Posterior vena cava (tissue), 2 donors: Measurements from ENCODE around the gene TTC34. TPM values are rescaled to one million over a fixed set of nuclear protein-coding genes. Genes with fewer than 3 reads are reported as not detected.
"Not testable (repeated sequence)": the region's sequence is repeated elsewhere in the genome, so short reads cannot be mapped to it uniquely, and the experiment has no call there.

Source experiments
- DNase-seq: peaks from one replicate; pipeline ENCODE4 v3.0.0-alpha.2; 2020; ENCODE audit warnings: low spot score
- intact Hi-C, 2 donors: fragments of 100-400 bp; cut with DNase I; formaldehyde crosslinking; loops; one replicate each; pipeline versions ENCODE4 v1.14.1 to v1.14.2; 2022 to 2023
- total RNA-seq, 2 donors: library from RNA; stranded (reverse); fragmentation: NEBNext Ultra II Directional; extraction: Animal tissue kit (Norgen Biotek cat#: 25700); gene quantifications; one replicate each; pipeline ENCODE4 v1.2.1, GENCODE V29; 2021
- donor health status: DM: yes; HTN: yes; CAD: no.
- donor health status: DM: yes; HTN: yes; CAD: no.

Gene TTC34
- total RNA-seq, 2 donors from 2014 or later = 0.24 to 0.46 TPM

- intact Hi-C loops = no loop called here
- peak; percentile 61 for DNase-seq
Observed at GRCh38 chr1:2628191-2628932, 173.1 kb downstream of the TTC34 start.

GRCh38 chr1:2627746-2628145 is 173.7 kb downstream of the TTC34 start:
- intact Hi-C loops = no loop called here

GRCh38 chr1:2625748-2626147 is 175.7 kb downstream of the TTC34 start:
- DNase-seq, intact Hi-C loops: not testable (repeated sequence)

More at GRCh38 chr1:2627746-2628145, 173.7 kb downstream of the TTC34 start:
- DNase-seq = peak; percentile 76

GRCh38 chr1:2625311-2625710 is 176.2 kb downstream of the TTC34 start:
- peak; percentile 67 for DNase-seq
- intact Hi-C loops = no loop called here

- DNase-seq = peak; percentile 44
- intact Hi-C loops = no loop called here
Observed at GRCh38 chr1:2624735-2625300, 176.7 kb downstream of the TTC34 start.

DNA sequence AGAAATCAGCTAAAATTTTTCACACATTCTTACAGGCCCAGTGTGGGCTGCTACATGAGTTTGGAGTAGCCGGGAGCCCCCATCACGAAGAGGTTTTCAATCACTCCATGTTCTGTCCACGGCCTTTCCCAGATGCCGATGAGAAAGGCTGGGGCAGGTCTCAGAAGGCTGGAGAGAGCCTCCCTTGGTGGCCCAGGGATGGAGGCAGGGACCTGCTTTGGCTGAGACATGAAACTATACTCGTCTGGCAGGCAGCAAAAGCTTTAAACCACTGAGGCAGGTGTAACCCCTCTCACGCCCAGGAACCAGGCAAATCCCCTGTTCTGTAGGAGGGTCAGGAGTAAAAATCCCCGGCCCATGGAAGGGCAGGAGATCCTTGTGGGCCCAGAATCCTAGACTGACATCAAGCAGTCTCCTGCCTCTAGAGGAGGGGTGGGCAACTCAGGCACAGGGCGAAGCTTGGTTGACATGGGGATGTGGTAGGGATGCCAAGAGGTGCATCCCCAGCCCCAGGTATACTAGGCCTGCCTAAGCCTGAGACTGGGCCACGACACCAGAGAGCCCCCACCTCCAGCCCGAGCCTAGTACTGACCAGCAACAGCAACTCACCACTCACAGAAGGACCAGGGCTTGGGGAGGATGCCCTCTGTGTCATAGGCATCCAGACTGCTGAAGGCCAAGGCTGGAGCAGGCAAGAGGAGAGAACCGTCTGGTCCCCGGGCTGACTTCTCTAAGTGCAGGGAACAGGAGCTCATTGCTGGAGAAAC is 177.7 kb downstream of the TTC34 start:
- DNase-seq = peak; percentile 58
- intact Hi-C loops = no loop called here

GRCh38 chr1:2617971-2618470 is 183.5 kb downstream of the TTC34 start:
- no peak for DNase-seq
- intact Hi-C loops = no loop called here

DNA sequence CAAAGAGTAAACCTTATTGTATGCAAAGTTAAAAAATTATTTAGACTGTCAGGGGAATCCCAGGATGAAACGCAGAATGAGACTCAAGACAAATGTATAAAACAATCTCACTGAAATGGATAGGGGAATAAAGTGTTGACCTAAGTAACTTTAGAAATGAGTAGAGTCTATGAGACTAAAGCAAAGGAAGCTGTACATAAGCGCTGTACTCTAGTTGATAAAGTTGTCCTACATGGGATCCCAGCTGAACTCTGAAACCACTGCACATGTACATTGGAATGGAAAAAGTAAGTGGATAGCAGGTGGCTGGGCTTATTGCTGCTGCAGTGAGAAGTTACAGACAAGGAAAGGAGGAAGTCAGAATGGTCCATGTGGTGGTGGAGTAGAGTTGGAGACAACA is 187.3 kb downstream of the TTC34 start:
- DNase-seq = no peak
- intact Hi-C loops = no loop called here

DNA sequence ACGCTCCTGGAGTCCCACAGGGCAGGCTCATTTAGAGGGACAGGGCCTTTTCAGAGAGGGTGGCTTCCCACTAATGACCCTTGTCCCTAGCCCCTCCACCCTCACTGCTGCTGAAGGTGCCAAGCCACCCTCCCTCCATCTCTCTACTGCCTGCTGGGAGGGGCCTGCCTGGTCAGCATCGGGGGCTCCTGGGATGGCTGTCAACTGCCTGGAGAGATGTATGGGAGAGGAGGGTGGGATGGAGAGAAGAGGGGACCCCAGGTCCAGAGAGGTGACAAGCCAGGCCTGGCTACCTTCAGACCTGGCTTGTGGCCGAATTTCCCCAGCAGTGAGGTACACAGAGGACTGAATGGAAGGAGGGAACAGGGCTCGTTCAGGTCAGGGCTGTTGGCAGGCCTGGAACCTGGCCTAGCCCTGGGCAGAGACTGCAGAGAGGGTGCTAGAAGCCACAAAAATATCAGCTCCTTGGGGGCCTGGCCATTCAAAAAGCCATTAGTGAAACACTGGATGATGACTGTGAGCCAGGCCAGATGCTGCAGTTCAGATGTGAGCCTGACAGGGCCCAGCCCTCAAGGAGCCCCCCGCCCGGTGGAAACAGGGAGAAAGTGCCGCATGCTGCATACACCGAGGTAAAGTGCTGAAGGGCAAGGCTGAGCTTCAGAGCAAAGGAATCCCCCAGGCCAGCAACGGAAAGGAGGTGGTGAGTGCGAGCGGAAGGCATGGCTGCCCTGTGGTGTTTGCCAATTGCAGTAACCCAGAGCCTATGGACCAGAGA is 188.7 kb downstream of the TTC34 start:
- peak; percentile 66 for DNase-seq
- intact Hi-C loops = no loop called here

- no peak for DNase-seq
- intact Hi-C loops = no loop called here
Observed at GRCh38 chr1:2611621-2612437, 189.7 kb downstream of the TTC34 start.

- peak; percentile 77 for DNase-seq
Observed at GRCh38 chr1:2611031-2611501, 190.4 kb downstream of the TTC34 start.

DNA sequence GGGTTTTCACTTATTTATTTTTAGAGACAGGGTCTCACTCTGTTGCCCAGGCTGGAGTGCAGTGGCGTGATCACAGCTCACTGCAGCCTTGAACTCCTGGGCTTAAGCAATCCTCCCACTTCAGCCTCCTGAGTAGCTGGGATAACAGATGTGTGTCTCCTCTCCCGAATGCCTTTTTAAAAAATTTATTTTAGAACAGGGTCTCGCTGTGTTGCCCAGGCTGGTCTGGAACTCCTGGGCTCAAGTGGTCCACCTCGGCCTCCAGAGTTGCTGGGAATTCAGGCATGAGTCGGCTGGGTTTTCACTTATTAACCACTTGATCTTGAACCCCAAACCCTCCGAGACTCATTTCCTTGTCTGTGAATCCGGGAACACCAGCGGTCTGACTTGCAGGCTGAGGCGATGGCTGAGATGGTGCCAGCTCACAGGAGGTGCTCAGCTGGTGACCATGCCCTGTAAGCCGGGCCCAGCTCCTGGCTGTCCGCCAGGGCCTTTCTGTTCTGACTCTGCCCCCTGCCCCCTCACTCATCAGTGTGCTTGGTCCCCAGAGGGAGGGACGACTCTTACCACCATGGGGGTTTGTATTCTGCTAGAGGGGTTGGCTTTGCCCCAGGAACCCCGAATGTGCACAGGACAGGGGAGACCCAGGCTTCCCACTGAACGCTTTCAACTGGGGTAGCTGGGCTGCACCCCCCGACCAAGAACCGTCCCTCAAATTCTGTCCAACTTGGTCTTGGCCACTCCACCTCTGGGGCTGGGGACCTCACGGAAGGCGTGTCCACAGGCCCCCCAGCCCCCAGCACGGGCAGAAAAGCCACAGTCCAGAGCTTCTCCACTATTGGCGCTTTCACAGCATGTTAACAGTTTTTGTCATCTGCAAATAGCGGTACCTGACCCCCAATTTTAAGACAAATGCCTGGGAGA is 191.2 kb downstream of the TTC34 start:
- intact Hi-C loops = no loop called here

More at GRCh38 chr1:2611031-2611501, 190.4 kb downstream of the TTC34 start:
- intact Hi-C loops = no loop called here

DNA sequence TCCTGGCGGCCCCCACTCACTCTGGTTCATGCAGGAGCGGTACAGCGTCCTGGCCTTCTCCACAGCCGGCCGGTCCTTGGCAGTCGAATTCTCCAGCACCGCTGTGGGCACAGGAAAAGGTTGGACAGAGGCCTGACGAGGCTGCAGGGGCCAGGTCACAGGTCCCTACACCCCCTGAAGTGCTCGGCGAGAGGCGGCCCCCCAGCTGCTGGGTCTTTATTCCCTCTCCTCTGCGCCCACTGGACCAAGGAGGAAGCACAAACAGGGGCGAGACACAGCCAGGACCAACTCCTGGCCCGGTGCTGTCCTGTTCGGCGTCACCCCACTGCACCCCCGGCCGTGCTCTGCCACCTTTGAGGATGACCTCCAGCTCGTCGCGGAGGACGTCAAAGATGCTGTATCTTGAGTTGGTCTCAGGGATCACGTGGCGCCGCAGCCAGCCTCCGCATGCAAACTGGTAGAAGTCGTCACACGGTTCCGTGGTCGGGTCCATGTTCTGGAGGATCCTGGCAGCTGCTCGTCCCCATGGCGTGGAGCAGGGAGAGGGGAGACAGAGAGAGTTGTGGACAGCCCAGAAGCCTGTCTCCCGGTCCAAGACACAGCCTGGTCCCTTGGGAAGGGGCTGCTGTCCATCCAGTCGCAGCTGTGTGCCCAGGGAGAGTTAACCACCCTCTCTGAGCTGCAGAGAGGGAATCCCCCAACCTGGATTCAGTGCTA is 192.0 kb downstream of the TTC34 start:
- intact Hi-C loops = no loop called here
- peak; percentile 77 for DNase-seq

More for the DNA sequence above, 191.2 kb downstream of the TTC34 start:
- peak; percentile 78 for DNase-seq

GRCh38 chr1:2607641-2608091 is 193.8 kb downstream of the TTC34 start:
- intact Hi-C loops = no loop called here
- DNase-seq = peak; percentile 86

DNA sequence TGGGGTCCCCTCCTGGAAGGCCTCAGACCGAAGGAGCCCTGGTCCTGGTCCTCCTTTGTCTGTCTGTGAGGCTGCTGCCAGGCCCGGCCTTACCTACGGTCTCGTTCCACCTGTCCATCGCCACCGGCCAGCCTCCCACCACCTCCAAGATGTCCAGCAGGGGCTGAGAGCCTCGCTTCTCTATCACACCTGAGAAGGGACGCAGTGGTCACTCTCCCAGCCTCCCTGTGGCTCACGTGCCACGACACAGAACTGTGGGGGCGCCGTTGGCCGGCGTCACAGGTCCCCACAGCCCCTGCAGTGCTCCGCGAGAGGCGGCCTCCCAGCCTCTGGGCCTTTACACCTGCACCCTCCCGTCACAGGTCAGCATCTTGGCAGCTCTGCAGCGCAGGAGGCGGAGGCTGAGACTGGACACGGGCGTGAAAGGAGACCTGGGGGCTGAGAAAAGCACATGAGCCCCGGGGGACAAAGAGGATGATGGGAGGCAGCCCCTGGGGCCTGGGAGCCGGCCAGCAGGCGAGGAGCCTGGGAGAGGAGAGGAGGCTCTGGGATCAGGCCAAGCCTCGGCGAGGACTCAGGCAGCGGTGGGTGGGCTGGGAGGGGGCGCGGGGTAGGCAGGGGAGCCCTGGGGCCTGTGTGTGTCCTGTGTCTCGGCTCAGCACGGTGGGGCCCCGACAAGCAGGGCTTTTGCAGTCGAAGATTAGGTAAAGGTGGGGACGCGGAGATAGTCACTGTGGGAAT is 194.4 kb downstream of the TTC34 start:
- DNase-seq = peak; percentile 55
- intact Hi-C loops = no loop called here

- intact Hi-C loops = no loop called here
- DNase-seq = peak; percentile 76
Observed at GRCh38 chr1:2606396-2606880, 195.1 kb downstream of the TTC34 start.
